ENCODE data around the gene NSF. TPM values are rescaled to one million over a fixed set of nuclear protein-coding genes. Genes with fewer than 3 reads are reported as not detected.
"Not testable (repeated sequence)": the region's sequence is repeated elsewhere in the genome, so short reads cannot be mapped to it uniquely, and the experiment has no call there.

The NSF gene
- total RNA-seq, 2 experiments from 2014 or later, result 23.8 to 24.3 TPM

DNA sequence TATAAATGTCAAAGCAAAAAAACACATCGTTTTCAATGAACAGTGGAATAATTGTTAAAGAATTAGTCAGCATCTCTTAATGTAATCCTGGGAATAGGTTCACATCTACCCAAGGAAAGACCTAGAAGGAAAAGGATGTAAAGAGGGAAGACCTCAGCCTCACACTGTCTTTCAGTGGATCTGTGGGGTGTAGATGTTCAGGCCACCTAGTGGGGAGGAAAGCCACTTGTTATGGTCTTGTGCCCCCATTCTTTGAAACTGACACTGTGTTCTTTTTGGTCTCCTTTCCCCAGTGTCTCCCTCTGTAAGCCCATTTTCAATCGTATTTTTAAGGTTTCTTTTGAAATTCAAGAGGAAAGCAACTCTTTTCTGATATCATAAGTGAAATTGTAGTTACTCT is 56.8 kb downstream of the NSF start:
- H3K4me1 Mint-ChIP-seq (ENCODE audit: low read depth); H3K9me3 Mint-ChIP-seq; intact Hi-C loops (cut with micrococcal nuclease); H3K27me3 Mint-ChIP-seq (ENCODE audit: low read depth); H3K27ac Mint-ChIP-seq; H3K36me3 Mint-ChIP-seq (ENCODE audit: low read depth); H3K4me3 Mint-ChIP-seq; DNase-seq; CTCF ChIA-PET: not testable (repeated sequence)

DNA sequence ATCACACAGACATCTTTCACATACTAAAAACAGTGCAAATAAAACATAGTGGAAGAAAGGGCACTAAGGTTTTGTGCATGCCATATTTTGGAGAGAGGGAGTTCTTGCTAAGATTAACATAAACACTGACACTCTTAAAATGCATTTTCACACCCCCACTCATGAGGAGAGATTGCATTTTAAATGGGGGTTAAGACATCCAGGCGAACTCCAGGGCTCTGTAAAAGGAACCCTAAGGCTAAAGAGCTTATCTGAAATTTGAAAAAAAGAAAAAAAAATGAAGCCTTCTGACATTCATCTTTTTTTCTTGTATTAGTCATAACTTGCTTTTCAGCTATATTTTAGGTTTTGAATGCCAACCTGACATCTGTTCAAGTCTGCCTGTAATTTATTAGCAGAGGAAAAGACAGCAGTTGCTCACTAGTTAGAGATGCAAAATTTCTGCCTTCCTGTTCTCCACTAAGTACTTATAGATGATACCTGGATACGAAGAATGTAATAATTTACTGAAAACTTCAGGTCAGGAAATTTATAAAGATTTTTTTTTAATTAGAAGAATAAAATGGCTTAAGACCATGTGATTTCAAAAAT is 57.3 kb downstream of the NSF start:
- H3K36me3 Mint-ChIP-seq (ENCODE audit: low read depth), result not testable (repeated sequence)

DNA sequence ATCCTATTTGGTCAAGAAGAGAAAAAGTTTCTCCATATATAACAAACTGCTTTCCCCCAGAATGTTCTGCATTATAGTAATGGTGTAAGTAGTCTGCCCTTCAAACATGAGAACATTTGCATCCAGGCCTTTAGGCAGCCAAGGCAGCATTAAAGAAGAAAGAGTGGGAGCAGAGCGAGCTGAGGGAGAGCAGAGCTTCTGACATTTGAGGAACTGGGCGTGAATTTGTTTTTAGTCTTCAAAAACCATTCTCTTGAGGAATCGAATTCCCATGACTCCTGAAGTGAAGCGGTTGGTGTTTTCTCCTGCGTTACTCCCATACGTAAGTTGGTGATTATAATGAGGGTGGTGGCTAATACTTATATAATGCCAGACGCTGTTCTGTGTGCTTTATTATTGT is 58.8 kb downstream of the NSF start:
- H3K9me3 Mint-ChIP-seq; H3K27me3 Mint-ChIP-seq (ENCODE audit: low read depth); intact Hi-C loops (cut with micrococcal nuclease); H3K4me3 Mint-ChIP-seq; H3K27ac Mint-ChIP-seq; DNase-seq; H3K4me1 Mint-ChIP-seq (ENCODE audit: low read depth); CTCF ChIA-PET; H3K36me3 Mint-ChIP-seq (ENCODE audit: low read depth): not testable (repeated sequence)

More for the DNA sequence above, 57.3 kb downstream of the NSF start:
- H3K4me1 Mint-ChIP-seq (ENCODE audit: low read depth); H3K4me3 Mint-ChIP-seq; intact Hi-C loops (cut with micrococcal nuclease); H3K27me3 Mint-ChIP-seq (ENCODE audit: low read depth); H3K27ac Mint-ChIP-seq; CTCF ChIA-PET; H3K9me3 Mint-ChIP-seq; DNase-seq: not testable (repeated sequence)

DNA sequence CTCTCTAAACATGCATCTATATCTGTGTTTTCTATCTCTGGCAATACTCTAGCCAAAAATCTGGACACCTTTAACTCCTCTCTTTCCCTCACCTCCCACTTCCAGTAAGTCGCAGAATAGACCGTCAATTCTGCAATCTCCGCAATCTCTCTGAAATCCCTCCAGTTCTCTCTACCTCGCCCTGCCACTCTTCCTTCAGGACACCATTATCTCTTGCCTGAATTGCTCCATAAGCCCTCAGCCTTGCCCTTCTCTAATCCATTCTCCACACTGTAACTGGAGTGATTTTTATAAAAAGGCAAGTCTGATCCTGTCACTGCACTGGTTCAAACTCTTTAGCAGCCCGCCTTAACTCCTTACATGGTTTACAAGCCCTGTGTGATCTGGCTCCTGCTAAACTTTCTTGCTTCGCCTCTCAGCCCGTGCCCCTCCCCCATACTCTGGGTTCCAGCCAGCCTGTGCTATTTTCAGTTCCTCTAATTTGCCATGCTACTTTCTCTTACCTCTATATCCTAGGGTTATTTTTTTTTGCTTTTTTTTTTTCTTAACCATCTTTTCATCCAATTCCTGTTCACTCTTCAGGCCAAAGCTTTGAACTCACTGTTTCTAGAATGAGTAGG is 61.7 kb downstream of the NSF start:
- H3K4me1 Mint-ChIP-seq (ENCODE audit: low read depth); CTCF ChIA-PET; H3K27ac Mint-ChIP-seq; H3K36me3 Mint-ChIP-seq (ENCODE audit: low read depth); H3K27me3 Mint-ChIP-seq (ENCODE audit: low read depth); DNase-seq; H3K4me3 Mint-ChIP-seq; intact Hi-C loops (cut with micrococcal nuclease); H3K9me3 Mint-ChIP-seq: not testable (repeated sequence)

DNA sequence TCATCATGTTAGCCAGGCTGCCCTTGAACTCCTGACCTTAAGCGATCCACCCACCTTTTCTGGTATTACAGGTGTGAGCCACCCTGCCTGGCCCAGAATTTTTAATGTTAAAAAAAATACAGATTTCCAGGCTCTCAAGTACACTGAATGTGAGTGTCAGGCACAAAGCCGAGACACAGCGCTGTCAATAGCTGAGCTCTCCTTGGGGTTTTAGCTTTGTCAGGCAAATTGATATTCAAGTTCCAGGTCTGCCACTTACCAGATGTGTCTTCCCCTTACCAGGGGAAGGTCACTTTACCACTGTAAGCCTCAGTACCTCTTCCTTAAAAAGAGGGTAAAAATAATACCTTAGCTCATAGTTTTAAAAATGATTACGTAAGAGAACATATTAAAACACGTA is 67.8 kb downstream of the NSF start:
- H3K9me3 Mint-ChIP-seq; CTCF ChIA-PET; H3K4me3 Mint-ChIP-seq; H3K27ac Mint-ChIP-seq; intact Hi-C loops (cut with micrococcal nuclease); H3K27me3 Mint-ChIP-seq (ENCODE audit: low read depth); DNase-seq; H3K36me3 Mint-ChIP-seq (ENCODE audit: low read depth); H3K4me1 Mint-ChIP-seq (ENCODE audit: low read depth): not testable (repeated sequence)

DNA sequence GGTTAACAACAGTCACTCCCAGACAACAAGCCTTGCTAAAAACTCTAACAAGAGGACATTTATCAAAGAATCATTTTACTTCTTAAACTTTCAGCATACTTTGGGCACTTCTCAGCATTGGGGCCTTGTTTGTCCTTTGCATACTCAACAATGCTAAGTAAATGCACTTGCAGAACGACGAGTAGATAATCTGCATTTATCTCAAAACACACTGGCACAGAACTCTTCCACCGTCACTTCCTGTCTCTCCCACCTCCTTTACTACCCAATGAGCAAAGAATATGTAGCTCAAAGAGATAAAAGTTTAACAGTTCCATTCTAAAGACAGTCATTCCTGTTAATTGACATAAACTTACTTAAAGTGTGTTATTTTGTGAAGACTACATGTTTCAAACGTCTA is 69.2 kb downstream of the NSF start:
- H3K4me3 Mint-ChIP-seq; H3K36me3 Mint-ChIP-seq (ENCODE audit: low read depth); intact Hi-C loops (cut with micrococcal nuclease); H3K27me3 Mint-ChIP-seq (ENCODE audit: low read depth); H3K27ac Mint-ChIP-seq; DNase-seq; H3K4me1 Mint-ChIP-seq (ENCODE audit: low read depth); H3K9me3 Mint-ChIP-seq; CTCF ChIA-PET: not testable (repeated sequence)

DNA sequence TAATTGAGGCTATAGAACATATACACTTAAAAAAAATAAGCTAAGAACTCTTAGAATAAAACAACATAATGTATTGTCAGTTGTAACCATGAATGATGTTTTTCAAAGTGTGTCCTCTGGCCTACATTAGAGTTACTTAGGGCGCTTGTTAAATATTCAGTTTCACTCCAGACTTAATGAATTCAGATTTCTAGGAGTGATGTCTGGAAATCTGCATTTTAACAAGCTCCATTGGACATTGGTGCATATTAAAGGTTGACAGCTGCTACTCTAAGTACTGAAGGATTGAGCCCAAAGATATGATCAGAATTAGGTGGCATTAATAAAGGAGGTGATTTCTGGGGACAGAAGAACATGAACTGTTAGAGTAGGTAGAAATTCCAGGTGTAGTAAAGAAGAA is 72.7 kb downstream of the NSF start:
- CTCF ChIA-PET, H3K9me3 Mint-ChIP-seq: not testable (repeated sequence)

DNA sequence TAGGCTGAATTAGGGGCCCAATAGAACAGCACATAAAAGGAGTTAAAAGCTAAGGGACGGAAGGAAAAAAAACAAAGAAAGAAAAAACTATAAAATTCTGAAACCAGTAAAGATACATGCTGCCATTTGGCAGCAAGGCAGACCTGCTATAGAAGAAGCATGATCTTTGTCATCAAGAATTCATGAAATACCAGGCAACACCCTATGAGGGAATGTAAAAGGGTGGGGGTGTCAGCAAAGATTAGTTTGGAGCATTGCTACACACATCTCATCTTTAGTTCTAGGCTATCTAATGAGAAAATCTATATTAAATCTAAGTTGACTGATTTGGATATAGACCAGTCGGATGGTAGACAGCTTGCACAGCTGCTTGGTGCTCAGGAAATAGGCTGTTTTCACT is 73.1 kb downstream of the NSF start:
- intact Hi-C loops (cut with micrococcal nuclease); H3K27me3 Mint-ChIP-seq (ENCODE audit: low read depth); H3K9me3 Mint-ChIP-seq; H3K4me3 Mint-ChIP-seq; H3K36me3 Mint-ChIP-seq (ENCODE audit: low read depth); H3K4me1 Mint-ChIP-seq (ENCODE audit: low read depth); H3K27ac Mint-ChIP-seq; CTCF ChIA-PET; DNase-seq: not testable (repeated sequence)

More for the DNA sequence above, 72.7 kb downstream of the NSF start:
- DNase-seq; H3K4me3 Mint-ChIP-seq; H3K36me3 Mint-ChIP-seq (ENCODE audit: low read depth); H3K27me3 Mint-ChIP-seq (ENCODE audit: low read depth); H3K4me1 Mint-ChIP-seq (ENCODE audit: low read depth); H3K27ac Mint-ChIP-seq; intact Hi-C loops (cut with micrococcal nuclease): not testable (repeated sequence)

DNA sequence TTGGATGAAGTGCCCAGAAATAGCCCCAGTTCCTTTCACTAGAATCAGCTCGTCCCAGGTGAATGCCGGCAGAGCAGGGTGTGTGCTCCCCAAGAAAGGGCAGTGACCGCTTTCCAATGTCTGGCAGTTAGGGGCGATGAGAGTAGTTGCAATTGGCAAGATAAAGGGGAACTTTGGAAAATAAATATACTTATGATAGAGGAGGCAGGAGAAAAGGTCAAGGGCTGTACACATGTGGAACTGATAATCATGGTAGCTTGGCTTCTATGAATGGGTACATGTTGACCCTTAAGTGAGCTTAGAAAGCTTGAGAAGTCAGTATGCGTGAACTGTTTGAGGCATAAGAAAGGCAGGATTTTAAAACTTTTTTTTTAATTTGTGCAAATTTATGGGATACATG is 75.5 kb downstream of the NSF start:
- CTCF ChIA-PET; H3K36me3 Mint-ChIP-seq (ENCODE audit: low read depth); DNase-seq; H3K4me3 Mint-ChIP-seq; H3K4me1 Mint-ChIP-seq (ENCODE audit: low read depth); H3K9me3 Mint-ChIP-seq; H3K27ac Mint-ChIP-seq; intact Hi-C loops (cut with micrococcal nuclease); H3K27me3 Mint-ChIP-seq (ENCODE audit: low read depth): not testable (repeated sequence)

DNA sequence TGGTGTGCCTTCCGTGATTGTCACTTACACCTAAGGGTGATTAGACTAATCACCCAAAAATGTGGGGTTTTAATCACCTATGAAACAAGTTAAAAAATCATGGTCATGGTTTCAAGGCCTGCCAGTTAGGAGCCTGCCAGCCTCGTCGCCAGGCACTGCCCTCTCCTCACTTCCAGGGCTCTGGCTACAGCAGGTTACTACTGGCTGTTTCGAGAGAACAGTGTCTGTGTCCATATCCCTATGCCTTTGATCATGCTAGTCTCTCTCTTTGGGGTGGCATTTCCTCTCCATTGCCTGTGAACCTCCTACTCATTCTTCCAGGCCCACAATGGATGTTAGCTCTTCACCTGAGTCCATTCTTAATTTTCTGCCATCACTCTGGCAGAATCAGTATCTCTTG is 80.3 kb downstream of the NSF start:
- intact Hi-C loops (cut with micrococcal nuclease); CTCF ChIA-PET; H3K9me3 Mint-ChIP-seq; H3K36me3 Mint-ChIP-seq (ENCODE audit: low read depth); H3K27ac Mint-ChIP-seq; DNase-seq; H3K4me1 Mint-ChIP-seq (ENCODE audit: low read depth); H3K4me3 Mint-ChIP-seq; H3K27me3 Mint-ChIP-seq (ENCODE audit: low read depth): not testable (repeated sequence)

DNA sequence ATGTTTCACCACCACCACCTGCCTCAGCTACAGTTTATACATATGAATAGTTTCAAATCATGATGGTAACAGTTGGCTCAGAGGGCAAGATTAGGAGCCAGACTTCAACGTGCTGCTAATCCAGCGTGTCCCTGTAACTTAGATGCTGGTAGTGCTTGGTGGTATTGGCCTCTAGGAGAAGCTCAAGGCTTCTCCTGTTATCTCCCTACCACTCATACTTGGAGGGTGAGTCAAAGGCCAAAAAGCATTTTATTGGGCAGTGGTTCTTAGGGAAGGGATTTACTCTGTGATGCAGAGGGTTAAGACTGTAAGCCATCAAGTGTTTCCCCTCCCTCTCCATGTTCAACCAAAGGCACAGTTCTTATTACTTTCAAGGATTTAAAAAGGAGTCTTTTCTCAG is 82.3 kb downstream of the NSF start:
- intact Hi-C loops (cut with micrococcal nuclease); H3K27me3 Mint-ChIP-seq (ENCODE audit: low read depth); DNase-seq; H3K4me3 Mint-ChIP-seq; H3K27ac Mint-ChIP-seq; H3K36me3 Mint-ChIP-seq (ENCODE audit: low read depth); H3K9me3 Mint-ChIP-seq; H3K4me1 Mint-ChIP-seq (ENCODE audit: low read depth); CTCF ChIA-PET: not testable (repeated sequence)

DNA sequence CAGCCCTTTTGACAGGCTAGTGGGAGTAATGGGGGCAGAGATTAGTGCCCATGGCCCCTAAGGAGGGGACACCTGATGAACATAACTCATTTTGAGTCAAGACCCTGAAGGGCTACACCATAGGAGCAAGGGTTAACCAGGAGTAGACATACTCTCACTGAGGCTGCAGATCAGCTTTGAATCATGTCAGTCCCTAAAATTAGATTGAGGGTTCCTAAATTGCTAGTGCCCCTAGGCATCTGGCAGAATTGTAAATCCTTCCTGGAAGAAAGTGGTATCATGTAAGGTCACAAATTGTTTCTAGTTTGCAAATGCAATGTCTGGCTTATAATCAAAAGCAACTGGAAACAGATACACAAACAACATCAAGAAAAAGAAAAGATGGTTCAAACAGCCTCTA is 87.3 kb downstream of the NSF start:
- H3K9me3 Mint-ChIP-seq; H3K4me3 Mint-ChIP-seq; H3K4me1 Mint-ChIP-seq (ENCODE audit: low read depth); intact Hi-C loops (cut with micrococcal nuclease); H3K36me3 Mint-ChIP-seq (ENCODE audit: low read depth); DNase-seq; H3K27ac Mint-ChIP-seq; CTCF ChIA-PET; H3K27me3 Mint-ChIP-seq (ENCODE audit: low read depth): not testable (repeated sequence)

DNA sequence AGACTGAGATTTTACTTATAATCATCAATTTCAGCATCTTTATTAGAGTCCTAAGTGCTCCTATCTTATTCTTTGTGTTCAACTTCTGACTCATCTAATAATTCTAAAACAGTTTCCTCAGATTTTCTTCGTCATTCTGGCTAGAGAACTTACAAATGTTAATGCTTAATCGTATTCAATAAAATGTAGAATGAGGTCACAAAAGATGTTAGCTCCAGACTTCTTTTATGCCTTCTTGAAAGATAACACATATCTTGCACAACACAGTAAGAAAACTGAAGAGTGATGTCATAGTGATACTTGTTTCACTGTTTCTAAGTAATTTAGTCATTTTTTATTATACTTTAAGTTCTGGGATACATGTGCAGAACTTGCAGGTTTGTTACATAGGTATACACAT is 93.2 kb downstream of the NSF start:
- intact Hi-C loops (cut with micrococcal nuclease); CTCF ChIA-PET; H3K36me3 Mint-ChIP-seq (ENCODE audit: low read depth); H3K4me3 Mint-ChIP-seq; H3K9me3 Mint-ChIP-seq; DNase-seq; H3K27me3 Mint-ChIP-seq (ENCODE audit: low read depth); H3K27ac Mint-ChIP-seq; H3K4me1 Mint-ChIP-seq (ENCODE audit: low read depth): not testable (repeated sequence)

DNA sequence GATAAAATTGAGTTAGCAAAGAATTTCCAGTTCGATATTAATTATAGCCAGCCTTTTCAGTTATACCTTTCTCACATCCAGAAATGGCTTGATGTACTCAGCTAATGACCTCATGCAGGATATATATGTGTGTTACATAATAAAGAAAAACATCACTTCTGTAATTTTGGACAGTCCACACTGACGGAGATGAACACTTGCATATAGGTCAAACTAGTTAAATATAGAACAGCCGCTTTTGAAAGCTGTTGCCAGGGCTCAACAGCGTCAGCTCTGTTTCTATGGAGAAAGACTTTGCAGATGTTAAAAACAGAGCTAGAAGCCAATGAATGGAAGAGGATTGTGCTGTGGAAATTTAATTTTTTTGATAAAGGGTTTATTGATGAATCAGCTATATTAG is 94.8 kb downstream of the NSF start:
- H3K4me3 Mint-ChIP-seq; CTCF ChIA-PET; intact Hi-C loops (cut with micrococcal nuclease): not testable (repeated sequence)

More for the DNA sequence above, 94.8 kb downstream of the NSF start:
- not testable (repeated sequence) for H3K27ac Mint-ChIP-seq; H3K27me3 Mint-ChIP-seq (ENCODE audit: low read depth); DNase-seq; H3K4me1 Mint-ChIP-seq (ENCODE audit: low read depth); H3K36me3 Mint-ChIP-seq (ENCODE audit: low read depth); H3K9me3 Mint-ChIP-seq

Measured in activated naive CD4-positive, alpha-beta T cell treated with anti-CD3 and anti-CD28 coated beads for 36 hours (primary cell).